Activated naive CD4-positive, alpha-beta T cell treated with anti-CD3 and anti-CD28 coated beads, Interleukin-2, amount 50 U/mL, for 72 hours (primary cell): ENCODE results near the gene ZMIZ1. TPM values are rescaled to one million over a fixed set of nuclear protein-coding genes. Genes with fewer than 3 reads are reported as not detected.

Source experiments
- ATAC-seq, 2 donors: fragments of 150-1000 bp; cut with Tn5 transposase; 2 replicates each; pipeline ENCODE4 v1.10.0; 2021; ENCODE audit warnings: mild to moderate bottlenecking in 2 of 2, moderate library complexity in 2 of 2
- DNase-seq, 2 donors: peaks; one replicate each; pipeline ENCODE4 v3.0.0; 2021 to 2022; ENCODE audit warnings: low spot score in 2 of 2
- H3K27ac Mint-ChIP-seq, 2 donors: one replicate each; pipeline ENCODE4 v1.8.0; 2022; ENCODE audit warnings: mild to moderate bottlenecking in 2 of 2, mixed read lengths in 2 of 2
- H3K36me3 Mint-ChIP-seq, 2 donors: one replicate each; pipeline ENCODE4 v1.8.0; 2022; ENCODE audit warnings: mixed read lengths in 2 of 2
- H3K9me3 Mint-ChIP-seq, 2 donors: one replicate each; pipeline ENCODE4 v1.8.0; 2022; ENCODE audit warnings: mixed read lengths in 2 of 2
- total RNA-seq, 2 donors: library from RNA; stranded (reverse); gene quantifications; one replicate each; pipeline ENCODE4 v1.2.3, GENCODE V29; 2022

ZMIZ1 gene
- total RNA-seq, 2 donors from 2014 or later: 16.1 to 42.7 TPM

GRCh38 chr10:79128241-79128922 lies 59.6 kb downstream of the ZMIZ1 start:
- H3K9me3 Mint-ChIP-seq: no peaks in the 10 kb centered on the region
- ATAC-seq (no peak), DNase-seq (no peak)
- H3K27ac Mint-ChIP-seq: peak overlapping the region in 1 of 2 donors; percentile 26
- H3K36me3 Mint-ChIP-seq: no peaks in the 10 kb centered on the region

DNA sequence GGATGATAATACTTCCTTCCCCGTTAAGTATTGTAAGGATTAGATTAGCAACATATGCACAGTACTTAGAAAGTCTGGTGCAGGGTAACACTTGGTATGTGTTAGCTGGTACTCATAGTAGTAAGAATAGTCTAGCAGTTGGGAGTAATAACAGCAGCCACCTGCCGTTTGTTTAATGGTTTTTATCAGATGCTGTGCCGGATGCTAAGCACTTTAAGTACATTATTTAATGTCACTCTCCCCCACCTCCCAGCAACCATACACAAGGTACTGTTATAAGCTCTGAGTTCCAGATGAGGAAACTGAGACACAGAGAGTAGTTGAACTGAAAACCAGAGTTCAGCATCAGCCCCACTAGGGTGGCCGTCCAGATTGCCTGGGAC lies 60.1 kb downstream of the ZMIZ1 start:
- no peaks in the 10 kb centered on the region for H3K9me3 Mint-ChIP-seq
- H3K27ac Mint-ChIP-seq: no peak overlapping the region
- no peak for ATAC-seq

GRCh38 chr10:79129361-79129997 lies 60.7 kb downstream of the ZMIZ1 start:
- H3K27ac Mint-ChIP-seq: peak overlapping the region in 1 of 2 donors; percentile 40
- ATAC-seq (no peak), DNase-seq (no peak)
- H3K9me3 Mint-ChIP-seq: no peaks in the 10 kb centered on the region
- H3K36me3 Mint-ChIP-seq: no peaks in the 10 kb centered on the region

More for the DNA sequence above, 60.1 kb downstream of the ZMIZ1 start:
- no peak for DNase-seq
- H3K36me3 Mint-ChIP-seq: no peaks in the 10 kb centered on the region

GRCh38 chr10:79130255-79130654 lies 61.5 kb downstream of the ZMIZ1 start:
- no peaks in the 10 kb centered on the region for H3K9me3 Mint-ChIP-seq
- DNase-seq (no peak), ATAC-seq (no peak)
- peak overlapping the region in 1 of 2 donors; percentile 85 for H3K27ac Mint-ChIP-seq
- H3K36me3 Mint-ChIP-seq: no peaks in the 10 kb centered on the region

- no peaks in the 10 kb centered on the region for H3K9me3 Mint-ChIP-seq
- no peak for DNase-seq
- no peaks in the 10 kb centered on the region for H3K36me3 Mint-ChIP-seq
- ATAC-seq: no peak
- H3K27ac Mint-ChIP-seq: no peak overlapping the region
Observed at GRCh38 chr10:79130846-79131245, 62.1 kb downstream of the ZMIZ1 start.

GRCh38 chr10:79131836-79132631 lies 63.3 kb downstream of the ZMIZ1 start:
- Mint-ChIP-seq H3K9me3 (no peaks in the 10 kb centered on the region), H3K36me3 (no peaks in the 10 kb centered on the region), H3K27ac (no peak overlapping the region)
- DNase-seq: no peak
- no peak for ATAC-seq

GRCh38 chr10:79132681-79133381 lies 64.1 kb downstream of the ZMIZ1 start:
- Mint-ChIP-seq H3K36me3 (no peaks in the 10 kb centered on the region), H3K27ac (peak overlapping the region in 1 of 2 donors; percentile 21), H3K9me3 (no peaks in the 10 kb centered on the region)
- no peak for DNase-seq
- ATAC-seq: no peak

DNA sequence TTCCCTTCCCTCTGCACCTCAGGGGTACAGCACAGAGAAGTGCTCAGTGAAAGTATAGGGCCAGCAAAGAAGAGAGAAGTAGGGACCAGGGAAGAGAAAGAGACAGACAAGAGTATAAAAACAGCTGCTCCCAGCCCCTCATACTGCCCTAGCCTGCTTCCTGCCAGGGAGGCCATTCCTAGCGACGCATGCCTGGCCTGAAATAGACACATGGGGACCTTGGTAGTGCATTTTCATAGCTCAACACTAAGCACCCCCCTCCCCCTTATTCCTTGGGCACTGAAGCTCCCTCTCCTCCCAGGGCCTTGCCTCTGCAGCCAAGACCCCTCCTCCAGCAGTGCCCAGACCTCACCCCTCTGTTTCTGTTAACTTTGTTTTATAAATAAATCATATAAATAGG lies 64.7 kb downstream of the ZMIZ1 start:
- no peaks in the 10 kb centered on the region for H3K36me3 Mint-ChIP-seq
- no peaks in the 10 kb centered on the region for H3K9me3 Mint-ChIP-seq
- peak overlapping the region in 1 of 2 donors; percentile 21 for H3K27ac Mint-ChIP-seq
- DNase-seq (no peak), ATAC-seq (no peak)

DNA sequence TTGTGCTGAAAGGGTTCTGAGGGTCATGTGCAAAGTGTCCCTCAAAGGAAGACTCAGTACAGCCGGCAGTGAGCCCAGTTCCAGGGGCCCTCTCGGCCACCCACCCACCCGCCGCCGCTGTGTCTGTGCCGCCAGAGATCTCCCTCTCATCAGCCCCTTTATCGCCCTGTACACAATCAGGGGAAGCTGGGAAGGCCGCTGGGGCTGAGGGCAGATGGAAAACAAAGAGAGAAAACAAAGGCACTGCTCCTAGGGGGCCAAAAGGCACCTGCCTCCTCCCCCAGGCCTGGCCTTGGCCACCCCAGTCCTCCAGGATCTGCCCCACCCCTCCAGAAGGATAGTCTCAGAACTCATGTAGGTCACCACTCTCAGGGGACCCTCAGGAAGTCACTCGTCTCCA lies 67.0 kb downstream of the ZMIZ1 start:
- ATAC-seq (no peak), DNase-seq (no peak)
- H3K27ac Mint-ChIP-seq: peak overlapping the region in 1 of 2 donors; percentile 86
- no peaks in the 10 kb centered on the region for H3K36me3 Mint-ChIP-seq
- H3K9me3 Mint-ChIP-seq: no peaks in the 10 kb centered on the region

DNA sequence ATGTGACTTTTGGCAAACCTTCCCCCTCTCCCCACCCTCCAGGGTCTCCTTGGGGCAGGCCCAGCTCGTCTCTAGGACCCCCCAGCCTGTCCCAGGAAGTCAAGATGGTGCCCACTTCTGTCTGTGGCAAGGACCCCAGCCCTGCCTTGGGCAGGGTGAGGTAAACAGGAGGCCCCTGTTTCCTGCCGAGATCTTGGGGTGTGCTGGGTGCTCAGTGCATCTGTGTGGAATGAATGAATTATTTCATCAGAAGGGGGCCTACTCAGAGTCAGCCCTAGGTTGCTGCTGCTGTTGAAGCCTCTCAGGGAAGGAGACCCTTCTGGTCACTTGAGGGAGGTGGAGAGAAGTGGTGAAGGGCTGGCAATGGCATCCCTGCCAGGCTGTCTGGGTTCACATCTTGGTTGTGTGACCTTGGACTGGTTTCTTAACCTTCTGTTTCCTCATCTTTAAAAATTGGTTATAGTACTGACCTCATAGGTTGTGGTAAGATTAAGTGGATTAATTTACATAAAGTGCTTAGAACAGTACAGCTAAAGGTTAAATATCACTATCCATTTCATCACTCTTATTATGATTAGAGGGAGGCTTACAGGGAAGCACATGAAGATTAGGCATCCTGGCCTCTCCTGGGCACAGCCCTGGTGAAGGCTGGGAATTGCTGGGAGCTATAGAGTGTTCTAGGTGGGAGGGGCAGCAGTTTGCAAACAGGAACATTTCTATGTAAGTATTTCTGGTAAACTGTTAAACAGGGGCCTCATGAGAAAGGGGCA lies 67.7 kb downstream of the ZMIZ1 start:
- Mint-ChIP-seq H3K27ac (peak overlapping the region; percentile 86 to 90), H3K9me3 (no peaks in the 10 kb centered on the region)
- ATAC-seq: peak; percentile 16 to 62

DNA sequence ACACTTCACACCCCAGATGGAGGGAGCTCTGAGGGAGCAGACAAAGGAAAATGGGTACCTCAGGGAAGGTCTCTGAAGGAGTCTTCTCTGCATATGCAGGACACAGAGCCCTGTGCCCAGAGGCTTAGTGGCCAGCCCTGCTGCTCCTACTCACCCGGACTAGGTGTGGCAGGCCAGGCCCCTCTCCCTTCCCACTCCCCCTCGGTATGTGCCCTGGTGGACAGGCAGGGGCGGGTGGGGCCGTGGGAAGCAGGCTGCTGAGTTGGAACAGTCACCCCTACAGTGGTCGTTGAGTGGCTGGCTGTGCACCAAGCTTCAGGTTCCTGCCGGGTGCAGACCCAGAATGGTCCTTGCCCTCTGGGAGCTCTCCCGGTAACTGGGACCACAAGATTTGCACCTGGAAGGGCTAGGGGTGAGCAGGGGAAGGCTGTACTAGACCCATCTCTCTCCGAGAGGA lies 68.6 kb downstream of the ZMIZ1 start:
- Mint-ChIP-seq H3K27ac (peak overlapping the region; percentile 85 to 86), H3K36me3 (no peaks in the 10 kb centered on the region), H3K9me3 (no peaks in the 10 kb centered on the region)
- DNase-seq (no peak), ATAC-seq (peak in 1 of 2 donors; percentile 18)

More for the DNA sequence above, 67.7 kb downstream of the ZMIZ1 start:
- no peak for DNase-seq
- H3K36me3 Mint-ChIP-seq: no peaks in the 10 kb centered on the region

DNA sequence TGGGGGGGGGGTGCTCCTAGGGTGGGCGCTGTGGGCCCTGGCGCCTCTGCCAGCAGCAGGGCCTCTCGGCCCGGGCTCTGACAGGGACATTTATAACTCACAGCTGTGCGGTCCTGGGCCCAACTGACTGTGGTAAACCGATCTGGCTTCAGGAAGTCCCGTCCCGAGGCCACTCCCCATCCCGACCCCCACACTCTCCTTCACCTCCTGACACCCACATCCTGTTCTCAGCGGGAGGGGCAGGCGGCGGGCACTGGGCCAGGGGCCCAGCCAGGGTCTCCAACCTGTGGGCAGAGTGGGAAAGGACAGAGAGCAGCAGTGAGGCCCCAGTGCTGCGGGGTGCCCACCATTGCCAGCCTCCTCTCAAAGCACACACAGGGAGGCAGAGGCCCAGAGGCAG lies 69.1 kb downstream of the ZMIZ1 start:
- H3K9me3 Mint-ChIP-seq: no peaks in the 10 kb centered on the region
- H3K27ac Mint-ChIP-seq: peak overlapping the region; percentile 77 to 86
- ATAC-seq: peak; percentile 63 to 77
- H3K36me3 Mint-ChIP-seq: no peaks in the 10 kb centered on the region
- DNase-seq: peak; percentile 25 to 68

- H3K9me3 Mint-ChIP-seq: no peaks in the 10 kb centered on the region
- ATAC-seq: no peak
- H3K27ac Mint-ChIP-seq: peak overlapping the region; percentile 77 to 86
- no peaks in the 10 kb centered on the region for H3K36me3 Mint-ChIP-seq
- no peak for DNase-seq
Observed at GRCh38 chr10:79138449-79139123, 69.8 kb downstream of the ZMIZ1 start.

DNA sequence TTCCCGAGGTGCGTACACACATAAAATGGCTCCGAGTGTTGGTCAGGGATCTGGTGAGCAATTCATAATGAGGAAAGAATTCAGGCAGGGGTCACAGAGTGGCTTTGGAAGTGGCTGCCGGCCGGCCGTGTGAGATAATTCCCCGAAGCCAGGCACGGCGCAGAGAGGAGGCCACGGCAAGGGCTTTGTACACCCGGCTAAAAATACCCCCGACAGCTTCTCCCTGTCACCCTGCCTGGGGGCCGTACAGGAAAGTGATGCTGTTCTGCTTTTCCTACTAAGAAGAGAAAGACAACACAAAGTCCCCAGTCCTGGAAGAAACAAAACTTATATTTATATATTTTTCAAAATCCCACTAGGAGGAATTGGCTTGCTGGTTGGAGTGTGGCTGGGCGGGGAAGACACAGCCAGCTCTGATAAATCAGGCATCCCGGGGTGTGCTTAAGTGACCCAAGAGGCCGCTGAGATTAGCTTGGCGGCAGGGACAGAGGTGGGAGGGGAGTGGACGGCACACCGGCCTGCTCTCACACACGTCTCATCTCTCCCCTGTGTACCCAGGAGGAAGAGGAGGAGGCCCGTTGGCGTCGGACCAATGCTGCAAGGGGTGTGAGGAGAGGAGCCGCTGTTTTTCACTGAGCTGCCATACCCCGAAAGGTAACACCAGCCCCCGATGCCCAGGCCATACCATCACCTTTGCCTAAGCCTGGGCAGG lies 70.5 kb downstream of the ZMIZ1 start:
- Mint-ChIP-seq H3K27ac (peak overlapping the region in 1 of 2 donors; percentile 8), H3K9me3 (no peaks in the 10 kb centered on the region), H3K36me3 (no peaks in the 10 kb centered on the region)
- ATAC-seq (no peak), DNase-seq (no peak)
